ENCODE results near the gene MAN1A2. TPM values are rescaled to one million over a fixed set of nuclear protein-coding genes. Genes with fewer than 3 reads are reported as not detected.

Gene MAN1A2
- total RNA-seq, 1 donor from 2014 or later = 23.3 TPM

- DNase-seq = peak; percentile 91
Observed at GRCh38 chr1:117366177-117367045, 838 bp upstream of the MAN1A2 start.

GRCh38 chr1:117368116-117369108 is 1.2 kb downstream of the MAN1A2 start:
- intact Hi-C loops (cut with micrococcal nuclease) = no loop called here
- H3K9me3 ChIP-seq (replicated peaks) = peaks cover 7% of the 10 kb centered on the region
- no peaks in the 10 kb centered on the region for H3K36me3 ChIP-seq
- H3K27ac ChIP-seq (replicated peaks) = peak overlapping the region; percentile 99
- no peak for TF ChIP-seq CTCF (IDR thresholded peaks at IDR 0.05; ENCODE audit: borderline replicate concordance)
- peak overlapping the region; percentile 91 for H3K4me3 ChIP-seq
- peaks cover 78% of the 10 kb centered on the region for H3K4me1 ChIP-seq
- DNase-seq = no peak
- no peaks in the 10 kb centered on the region for H3K27me3 ChIP-seq (ENCODE audit: low read depth)

More at GRCh38 chr1:117366177-117367045, 838 bp upstream of the MAN1A2 start:
- Histone ChIP-seq H3K9me3 (replicated peaks) (no peaks in the 10 kb centered on the region), H3K4me3 (peak overlapping the region; percentile 91), H3K36me3 (no peaks in the 10 kb centered on the region), H3K27me3 (ENCODE audit: low read depth) (no peaks in the 10 kb centered on the region), H3K27ac (replicated peaks) (peak overlapping the region; percentile 99), H3K4me1 (peaks cover 74% of the 10 kb centered on the region)
- intact Hi-C loops (cut with micrococcal nuclease) = no loop called here
- no peak for TF ChIP-seq CTCF (IDR thresholded peaks at IDR 0.05; ENCODE audit: borderline replicate concordance)

GRCh38 chr1:117370071-117370470 is 2.8 kb downstream of the MAN1A2 start:
- no peaks in the 10 kb centered on the region for H3K36me3 ChIP-seq
- TF ChIP-seq CTCF (IDR thresholded peaks at IDR 0.05; ENCODE audit: borderline replicate concordance) = no peak
- no peaks in the 10 kb centered on the region for H3K27me3 ChIP-seq (ENCODE audit: low read depth)
- peaks cover 69% of the 10 kb centered on the region for H3K4me1 ChIP-seq
- intact Hi-C loops (cut with micrococcal nuclease) = no loop called here
- no peak overlapping the region for H3K27ac ChIP-seq (replicated peaks)
- H3K4me3 ChIP-seq = peak overlapping the region; percentile 91
- H3K9me3 ChIP-seq (replicated peaks) = peaks cover 7% of the 10 kb centered on the region
- no peak for DNase-seq

GRCh38 chr1:117370509-117370908 is 3.3 kb downstream of the MAN1A2 start:
- intact Hi-C loops (cut with micrococcal nuclease) = no loop called here
- no peaks in the 10 kb centered on the region for H3K27me3 ChIP-seq (ENCODE audit: low read depth)
- no peak overlapping the region for H3K27ac ChIP-seq (replicated peaks)
- H3K4me1 ChIP-seq = peaks cover 65% of the 10 kb centered on the region
- H3K9me3 ChIP-seq (replicated peaks) = peaks cover 7% of the 10 kb centered on the region
- peak overlapping the region; percentile 91 for H3K4me3 ChIP-seq
- no peak for DNase-seq
- H3K36me3 ChIP-seq = no peaks in the 10 kb centered on the region
- no peak for TF ChIP-seq CTCF (IDR thresholded peaks at IDR 0.05; ENCODE audit: borderline replicate concordance)

- DNase-seq = no peak
- TF ChIP-seq CTCF (IDR thresholded peaks at IDR 0.05; ENCODE audit: borderline replicate concordance) = no peak
- Histone ChIP-seq H3K4me3 (no peak overlapping the region), H3K27me3 (ENCODE audit: low read depth) (no peaks in the 10 kb centered on the region), H3K36me3 (no peaks in the 10 kb centered on the region), H3K9me3 (replicated peaks) (peaks cover 7% of the 10 kb centered on the region), H3K27ac (replicated peaks) (no peak overlapping the region), H3K4me1 (peaks cover 55% of the 10 kb centered on the region)
- intact Hi-C loops (cut with micrococcal nuclease) = no loop called here
Observed at GRCh38 chr1:117371441-117372151, 4.3 kb downstream of the MAN1A2 start.

Data from left ventricle myocardium inferior (tissue), 1 donor.